NK-92 treated with Interleukin-12 subunit alpha and Interleukin-12 subunit beta, amount 100 ng/mL, for 24 hours (cell line): ENCODE results near the gene CLK3.

Experiments used
- DNase-seq: peaks from one replicate; lab custom pipeline; 2025; lab: John Stamatoyannopoulos, UW

CLK3 gene

DNA sequence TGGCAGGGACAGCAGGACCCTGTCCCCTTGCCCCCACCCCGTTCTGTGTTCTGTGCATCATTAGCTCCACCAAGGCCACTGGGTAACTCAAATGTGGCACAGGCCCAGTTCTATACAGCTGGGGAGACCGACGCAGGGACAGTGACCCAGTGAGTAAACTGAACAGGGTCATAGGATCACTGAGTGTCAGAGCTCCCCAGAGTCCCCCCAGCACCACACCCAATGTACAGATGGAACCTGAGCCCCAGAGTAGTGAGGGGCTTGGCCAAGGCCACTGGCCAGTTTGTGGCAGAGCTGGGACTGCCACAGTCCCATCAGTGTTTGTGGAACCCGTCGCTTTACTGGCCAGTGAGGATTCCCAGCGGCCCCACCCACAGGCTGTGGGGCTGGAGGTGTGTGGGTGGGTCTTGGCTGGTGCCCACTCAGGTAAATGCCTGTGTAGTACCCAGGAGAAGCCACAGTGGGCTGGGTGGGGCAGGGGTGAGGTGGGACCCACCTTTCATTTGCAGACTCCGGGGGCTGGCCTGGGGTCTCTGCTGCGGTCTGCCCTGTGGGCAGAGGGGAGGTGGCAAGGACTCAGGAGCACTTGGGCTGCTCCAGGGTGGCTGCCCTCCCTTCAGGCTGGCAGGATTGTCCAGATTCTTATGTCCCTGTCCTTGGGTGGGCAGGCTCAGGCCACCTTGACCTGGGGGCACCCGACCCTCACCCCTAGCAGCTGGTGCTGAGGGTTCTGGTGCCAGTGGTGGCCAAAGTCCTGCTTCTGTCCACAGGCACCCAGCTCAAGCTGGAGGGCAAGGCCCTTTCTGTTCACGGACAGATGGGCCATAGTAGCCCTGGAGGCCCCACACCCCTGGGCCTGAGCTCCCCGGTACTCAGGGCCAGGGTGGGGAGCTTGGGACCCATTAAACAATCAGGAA, 11.6 kb upstream of the CLK3 start:
- DNase-seq: no peak

DNA sequence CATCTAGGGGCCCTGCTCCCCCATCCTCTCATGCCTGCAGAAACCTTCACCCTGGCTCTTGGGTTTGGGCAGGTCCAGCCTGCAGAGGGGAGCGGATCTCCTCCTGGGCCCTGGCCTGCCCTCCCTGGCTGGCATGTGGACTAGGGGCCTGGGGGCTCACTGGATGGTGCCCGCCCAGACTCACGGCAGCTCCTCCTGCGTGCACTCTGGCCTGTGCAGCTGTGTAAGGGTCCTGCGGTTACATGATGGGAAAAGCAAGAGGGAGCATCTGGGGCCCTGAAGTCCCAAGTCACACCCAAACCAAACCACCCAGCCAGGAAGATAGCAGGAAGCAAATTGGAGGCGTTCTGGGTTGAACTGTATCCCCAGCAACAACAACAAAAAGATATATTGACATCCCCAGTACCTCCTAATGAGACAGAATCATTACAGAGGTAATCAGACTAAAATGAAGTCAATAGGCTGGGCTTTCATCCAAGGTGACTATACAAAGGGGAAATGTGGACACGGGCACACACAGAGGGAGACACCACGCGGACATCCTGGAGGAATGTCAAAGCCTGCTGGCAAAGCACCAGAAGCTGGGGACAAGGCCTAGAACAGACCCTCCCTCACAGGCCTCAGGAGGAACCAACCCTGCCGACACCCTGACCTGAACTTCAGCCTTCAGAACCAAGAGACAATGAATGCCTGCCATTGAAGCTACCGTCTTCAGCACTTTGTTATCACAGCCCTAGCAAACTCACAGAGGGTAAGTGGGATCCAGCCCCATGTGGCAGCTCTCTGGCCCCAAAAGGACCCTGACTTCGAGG, 10.4 kb upstream of the CLK3 start:
- DNase-seq: no peak

DNA sequence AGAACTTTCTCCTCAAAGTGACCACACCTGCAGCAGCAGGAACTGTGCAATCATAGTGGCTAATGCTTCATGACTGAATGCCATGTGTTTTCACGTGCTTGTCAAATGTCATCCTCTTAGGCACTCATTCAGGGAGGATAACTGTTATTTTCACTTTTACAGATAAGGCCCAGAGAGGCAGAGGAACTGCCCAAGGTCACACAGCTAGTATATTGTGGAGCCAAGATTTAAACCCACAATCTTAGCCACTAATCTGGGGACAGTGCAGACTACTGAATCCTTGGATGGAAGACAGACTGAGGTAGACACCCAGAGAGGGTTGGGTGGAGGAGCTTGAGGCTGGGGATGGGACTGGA, 9.9 kb upstream of the CLK3 start:
- DNase-seq: no peak

DNA sequence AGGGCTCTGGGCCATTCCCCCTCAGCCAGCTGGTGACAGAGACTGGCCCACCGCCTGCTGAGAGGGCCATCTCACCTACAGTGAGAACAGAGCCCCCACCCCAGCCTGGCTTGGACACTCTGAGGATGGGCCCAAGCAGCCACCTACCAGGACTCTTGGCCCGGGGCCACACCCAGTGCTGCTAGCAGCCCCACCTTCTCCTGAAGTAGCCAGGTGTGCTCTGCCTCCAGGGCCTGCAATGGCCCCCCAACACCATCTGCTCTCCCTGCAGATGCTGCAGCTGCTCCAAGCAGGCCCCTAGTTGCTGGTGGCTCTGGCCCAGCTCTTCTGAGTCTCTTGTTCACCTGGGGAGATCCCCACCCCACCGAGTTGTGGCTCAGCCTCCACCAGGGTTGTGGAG, 6.8 kb upstream of the CLK3 start:
- no peak for DNase-seq

DNA sequence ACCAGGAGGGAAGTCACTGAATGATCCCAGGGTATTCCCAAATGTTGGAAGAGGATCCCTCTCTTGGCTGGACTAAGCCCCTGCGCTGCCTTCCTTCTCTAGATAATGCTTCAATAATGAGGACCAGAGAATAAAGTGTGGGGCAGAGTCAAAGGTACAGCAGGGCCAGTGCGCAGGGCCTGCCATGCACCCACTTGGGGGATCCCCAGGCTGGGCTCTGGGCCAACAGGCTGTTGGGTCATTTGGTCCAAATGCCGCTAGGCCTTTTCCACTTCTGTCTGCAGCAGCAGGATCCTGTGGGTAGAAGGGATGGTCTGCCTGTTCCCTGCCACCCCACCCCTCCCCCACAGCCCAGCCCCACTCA, 5.7 kb upstream of the CLK3 start:
- DNase-seq: no peak

DNA sequence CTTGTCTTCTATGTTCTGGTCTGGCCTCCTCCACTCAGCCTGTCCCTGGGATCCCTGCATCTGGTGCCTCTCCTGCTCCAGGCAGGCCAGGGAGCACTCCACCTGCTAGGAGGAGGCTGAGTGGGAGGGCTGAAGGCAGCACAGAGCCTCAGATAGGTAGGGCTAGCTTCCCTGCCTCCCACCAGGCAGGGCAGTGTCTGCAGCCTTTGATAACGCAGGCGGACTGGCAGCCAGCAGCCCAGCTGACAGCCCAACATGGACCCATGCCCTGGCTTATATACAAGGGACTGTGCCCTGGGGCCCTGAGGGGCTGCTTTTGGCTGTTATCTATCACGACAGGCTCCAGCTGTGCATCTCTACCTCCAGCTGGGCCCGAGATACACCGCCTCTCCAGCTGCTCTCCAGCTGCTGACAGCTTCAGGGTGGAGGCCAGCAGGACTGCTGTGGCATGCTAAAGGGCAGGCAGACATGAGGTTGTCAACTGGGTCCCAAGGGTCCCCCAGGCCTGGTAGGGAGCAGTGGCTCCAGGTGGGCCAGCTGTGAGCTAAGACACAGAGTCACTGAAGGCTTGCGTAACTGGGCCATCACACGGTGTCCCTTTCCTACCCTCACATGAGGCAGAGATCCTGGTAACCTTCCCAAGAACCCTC, 5.2 kb upstream of the CLK3 start:
- DNase-seq: no peak

DNA sequence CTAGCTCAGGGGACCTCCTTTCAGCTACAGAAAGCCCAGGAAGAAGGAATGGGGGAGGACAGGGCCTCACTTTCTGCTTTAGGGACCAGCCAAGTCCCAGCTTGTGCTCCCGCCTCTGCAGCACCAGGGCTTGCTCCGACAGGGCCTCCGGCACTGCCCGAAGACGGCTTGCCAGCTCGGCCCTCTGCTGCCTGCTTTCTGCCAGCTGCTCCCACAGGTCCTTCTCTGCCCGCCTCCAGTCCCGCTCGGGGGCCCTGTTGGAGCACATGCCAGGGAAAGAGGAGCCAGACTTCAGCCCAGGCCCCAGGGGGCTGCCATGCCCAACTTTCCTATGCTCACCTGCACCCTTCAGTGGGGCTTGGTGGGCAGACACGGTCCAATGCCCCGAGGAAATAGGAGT, 4.3 kb upstream of the CLK3 start:
- no peak for DNase-seq

DNA sequence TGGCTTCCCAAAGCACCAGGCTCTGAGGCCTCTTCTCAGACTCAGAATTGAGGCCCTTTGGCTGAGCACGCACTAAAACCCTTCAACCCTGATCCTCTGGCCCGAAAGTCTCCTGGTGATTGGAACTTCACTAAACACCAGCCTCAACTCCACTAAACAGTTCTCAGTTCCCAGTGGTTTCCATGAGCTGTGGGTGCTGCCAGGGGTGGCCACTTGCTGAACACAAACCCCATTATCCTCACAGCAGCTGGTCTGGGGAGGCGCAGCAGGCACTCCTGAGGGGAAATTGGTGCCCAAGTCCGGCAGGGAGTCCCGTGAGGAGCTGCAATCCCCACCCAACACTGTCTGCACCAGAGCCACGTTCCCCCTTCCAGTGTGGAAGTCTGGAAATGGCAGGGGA, 3.8 kb upstream of the CLK3 start:
- DNase-seq: no peak

DNA sequence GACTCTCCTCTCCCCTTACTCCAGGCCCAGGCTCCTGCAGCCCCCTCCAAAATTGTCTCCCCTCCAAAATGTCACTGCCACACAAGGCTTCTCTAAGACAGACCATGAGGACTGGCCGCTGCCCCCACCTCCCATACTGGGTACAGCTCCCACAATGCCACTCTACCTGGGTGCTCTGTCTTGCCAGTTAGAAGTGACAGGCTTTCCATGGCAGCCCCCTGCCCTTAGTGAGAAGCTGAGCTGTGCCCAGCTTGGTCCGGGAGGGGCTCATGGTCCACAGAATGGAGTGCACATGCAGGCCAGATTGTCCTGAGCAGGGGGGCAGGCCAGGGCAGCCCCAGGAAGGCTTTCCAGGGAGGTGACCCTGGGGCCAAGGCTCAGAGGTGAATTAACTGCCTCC, 3.0 kb upstream of the CLK3 start:
- DNase-seq: no peak

DNA sequence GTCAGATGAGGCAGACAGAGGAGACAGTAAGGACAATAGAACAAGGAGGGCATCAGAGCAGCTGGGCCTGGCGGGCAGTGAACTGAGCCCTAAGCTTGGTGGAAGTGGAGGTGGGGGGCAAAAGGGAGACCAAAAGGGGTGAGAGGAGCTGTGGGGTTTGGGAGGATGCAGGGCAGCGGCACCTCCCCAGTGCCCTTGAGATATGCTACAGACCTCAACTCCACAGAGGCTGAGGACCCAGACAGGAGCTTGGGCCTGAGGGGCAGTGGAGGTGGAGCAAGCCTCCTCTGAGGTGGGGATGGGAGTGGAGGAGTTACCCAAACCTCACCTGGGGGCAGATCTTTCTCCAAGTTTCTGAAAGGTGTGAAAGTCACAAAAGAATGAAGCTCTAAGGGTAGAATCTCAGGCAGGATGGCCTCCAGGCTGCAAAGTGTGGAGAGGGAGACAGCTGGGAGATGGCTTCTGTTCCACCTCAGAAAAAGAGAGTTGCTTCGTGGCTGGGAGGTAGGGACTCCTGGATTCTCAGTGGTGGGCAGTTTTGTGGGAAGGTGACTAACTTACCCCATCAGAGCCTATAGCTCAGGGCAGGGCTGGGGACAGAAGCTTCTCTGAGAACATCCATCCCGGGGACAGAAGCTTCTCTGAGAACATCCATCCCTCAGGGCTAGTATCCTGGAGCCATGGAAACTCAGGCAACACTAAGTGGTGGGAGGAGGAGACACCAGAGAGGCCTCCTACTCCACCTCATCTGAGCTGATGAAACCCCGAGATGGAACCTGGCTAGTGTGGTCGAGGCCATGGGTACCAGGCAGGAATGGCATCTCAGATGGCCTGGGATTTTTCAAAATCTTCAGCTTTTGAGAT, 2.3 kb upstream of the CLK3 start:
- no peak for DNase-seq

DNA sequence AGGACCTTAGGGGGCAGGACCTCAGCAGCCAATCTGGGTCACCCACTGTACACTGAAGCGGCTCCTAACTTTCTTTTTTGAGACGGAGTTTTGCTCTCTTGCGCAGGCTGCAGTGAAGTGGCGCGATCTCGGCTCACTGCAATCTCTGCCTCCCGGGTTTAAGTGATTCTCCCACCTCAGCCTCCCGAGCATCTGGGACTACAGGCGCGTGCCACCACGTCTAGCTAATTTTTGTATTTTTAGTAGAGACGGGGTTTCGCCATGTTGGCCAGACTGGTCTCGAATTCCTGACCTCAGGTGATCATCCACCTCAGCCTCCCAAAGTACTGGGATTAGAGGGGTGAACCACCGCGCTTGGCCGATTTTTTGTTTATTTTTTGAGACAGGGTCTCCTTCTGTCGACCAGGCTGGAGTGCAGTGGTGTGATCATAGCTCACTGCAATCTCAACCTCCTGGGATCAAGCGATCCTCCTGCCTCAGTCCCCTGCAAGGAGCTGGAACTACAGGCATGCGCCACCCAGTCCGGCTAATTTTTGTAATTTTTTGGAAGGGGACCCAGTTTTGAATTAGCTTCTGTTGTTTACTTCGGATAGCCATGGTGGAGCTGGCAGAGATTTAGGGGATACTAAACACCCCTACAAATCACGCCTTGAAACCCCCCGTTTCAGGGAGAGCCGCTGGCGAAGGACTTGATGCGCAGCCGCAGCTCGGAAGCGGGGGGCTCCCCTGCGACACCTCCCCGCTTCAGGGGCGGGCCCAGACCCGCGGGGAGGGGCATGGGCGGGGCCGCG, 1.5 kb upstream of the CLK3 start:
- DNase-seq: no peak

DNA sequence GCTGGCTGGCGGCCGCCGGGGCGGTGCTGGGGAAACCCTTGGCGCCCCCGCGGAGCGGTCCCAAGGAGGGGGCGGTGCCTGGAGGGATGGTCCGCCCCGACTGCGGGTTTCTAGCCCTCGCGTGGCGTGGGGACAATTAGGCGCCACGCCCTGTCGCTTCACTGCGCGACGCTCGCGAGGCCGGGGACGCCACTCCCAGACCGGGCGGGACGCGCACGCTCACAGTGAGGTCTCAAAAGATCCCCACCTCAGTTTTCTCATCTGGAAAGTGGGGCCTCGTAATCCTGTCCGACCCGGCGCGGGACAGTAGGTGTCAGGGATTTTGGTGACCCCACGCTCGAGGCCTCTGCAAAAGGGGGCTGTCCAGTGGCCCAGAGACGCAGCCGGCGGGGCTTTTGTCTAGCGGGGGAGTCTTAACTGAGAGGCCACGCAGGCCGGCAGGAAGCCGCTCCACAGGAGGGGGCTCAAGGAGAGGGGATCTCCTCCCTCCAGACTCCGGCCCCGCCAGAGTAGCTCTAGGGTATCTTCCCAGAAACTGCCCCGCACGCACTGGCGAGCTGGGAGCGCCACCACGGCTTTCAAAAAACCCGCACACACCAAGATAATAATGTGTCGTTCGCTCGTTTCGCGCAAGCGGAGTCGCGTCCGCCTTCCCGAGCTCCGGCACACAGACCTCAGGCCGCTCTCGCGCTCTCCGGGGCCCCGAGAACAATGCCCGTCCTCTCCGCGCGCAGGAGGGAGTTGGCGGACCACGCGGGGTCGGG, 710 bp upstream of the CLK3 start:
- DNase-seq: peak; percentile 86

DNA sequence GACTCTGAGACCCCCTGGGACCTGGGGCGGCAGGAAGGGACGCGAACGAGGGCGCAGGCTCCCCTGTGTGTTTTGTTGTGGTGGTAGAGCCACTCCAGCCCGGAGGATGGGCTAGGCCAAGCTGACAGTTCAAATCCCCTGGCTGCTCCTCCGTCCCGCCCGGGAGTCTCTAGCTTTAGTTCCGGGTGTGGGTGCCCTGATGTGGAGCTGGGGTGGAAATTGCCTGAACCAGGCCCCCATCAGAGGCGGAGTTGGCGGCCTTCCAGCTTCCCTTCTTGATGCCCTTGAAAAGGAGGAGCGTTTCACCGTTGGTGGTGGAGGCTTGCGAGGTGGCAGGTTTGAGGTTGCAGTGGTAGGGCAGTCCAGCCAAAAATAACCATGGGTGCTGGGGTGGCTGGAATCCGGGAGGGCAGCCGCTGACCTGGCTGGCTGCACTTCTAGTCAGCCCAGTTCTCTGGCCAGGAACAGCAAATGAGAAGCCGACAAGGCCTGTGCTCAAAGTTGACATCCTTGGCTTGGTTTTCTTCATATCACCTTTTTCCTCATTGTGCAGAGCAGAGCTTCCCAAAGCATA, 817 bp downstream of the CLK3 start:
- DNase-seq: peak; percentile 33

DNA sequence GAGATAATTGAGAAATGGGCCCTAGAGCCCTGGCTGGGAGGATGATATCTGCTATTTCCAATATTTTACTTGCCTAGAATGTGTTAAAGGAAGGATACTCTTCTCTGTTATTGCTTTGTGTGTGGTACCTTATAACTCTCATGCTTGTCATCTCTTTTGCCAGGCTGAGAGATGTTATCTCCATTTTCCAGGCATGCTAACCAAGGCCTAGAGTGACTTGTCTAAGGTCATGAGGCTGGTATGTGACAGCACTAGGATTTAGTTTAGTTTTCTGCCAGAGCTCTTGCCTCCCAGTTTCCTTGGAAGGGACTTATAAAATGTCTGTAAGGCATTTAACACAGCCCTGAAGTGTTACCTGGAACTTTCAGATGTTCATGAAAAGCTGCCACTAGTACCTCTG, 1.4 kb downstream of the CLK3 start:
- no peak for DNase-seq

DNA sequence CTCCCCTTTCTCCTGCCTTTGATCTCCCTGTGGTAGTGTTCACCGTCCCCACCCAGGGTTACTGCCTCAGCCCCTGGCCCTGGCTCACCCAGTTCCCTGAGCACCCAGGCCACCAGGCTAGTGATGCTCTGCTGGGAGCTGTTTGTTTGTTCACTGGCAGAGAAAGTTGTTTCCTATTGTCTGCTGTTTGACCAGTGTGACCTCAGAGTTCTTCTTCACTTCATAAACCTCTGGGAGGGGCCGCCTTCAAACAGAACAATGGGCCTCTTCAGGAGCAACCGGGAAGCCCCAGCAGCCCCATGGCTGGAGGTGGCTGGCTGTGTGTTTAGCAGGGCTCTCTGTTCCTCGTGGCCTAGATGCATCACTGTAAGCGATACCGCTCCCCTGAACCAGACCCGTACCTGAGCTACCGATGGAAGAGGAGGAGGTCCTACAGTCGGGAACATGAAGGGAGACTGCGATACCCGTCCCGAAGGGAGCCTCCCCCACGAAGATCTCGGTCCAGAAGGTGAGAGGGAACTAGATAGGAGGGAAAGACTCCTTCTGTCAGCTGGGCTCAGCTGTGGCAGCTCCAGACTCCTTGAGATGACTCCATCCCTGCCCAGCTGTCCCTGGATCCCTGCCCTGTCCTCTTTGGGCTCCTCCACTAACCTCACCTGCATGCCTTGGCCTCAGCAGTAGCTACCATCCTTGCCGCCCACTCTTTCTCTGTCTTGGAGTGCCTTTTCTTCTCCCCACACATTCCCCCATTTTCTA, 3.4 kb downstream of the CLK3 start:
- no peak for DNase-seq

DNA sequence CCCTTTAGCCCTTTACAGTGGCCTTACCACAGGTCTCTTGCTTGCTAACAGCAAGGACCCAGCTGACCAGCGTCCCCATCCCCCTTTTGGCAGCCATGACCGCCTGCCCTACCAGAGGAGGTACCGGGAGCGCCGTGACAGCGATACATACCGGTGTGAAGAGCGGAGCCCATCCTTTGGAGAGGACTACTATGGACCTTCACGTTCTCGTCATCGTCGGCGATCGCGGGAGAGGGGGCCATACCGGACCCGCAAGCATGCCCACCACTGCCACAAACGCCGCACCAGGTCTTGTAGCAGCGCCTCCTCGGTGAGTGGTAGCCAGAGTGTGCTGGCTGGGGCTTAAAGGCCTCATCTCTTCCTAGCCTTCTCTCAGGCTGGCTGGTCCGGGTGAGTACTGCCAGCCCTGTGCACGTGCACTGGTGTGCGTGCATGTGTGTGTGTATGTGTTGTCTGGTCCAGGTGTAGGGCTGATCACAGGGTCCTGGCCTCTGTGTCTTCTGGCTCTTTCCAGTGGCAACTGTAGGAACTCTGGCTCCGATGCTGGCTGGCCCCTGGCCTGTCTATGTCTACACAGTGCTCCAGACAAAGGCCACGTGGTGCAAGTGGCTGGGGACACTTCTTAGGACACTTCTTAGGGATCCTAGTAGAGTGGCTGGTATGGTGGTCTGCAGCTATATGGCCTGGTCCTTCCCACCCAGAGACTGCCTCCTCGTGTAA, 4.4 kb downstream of the CLK3 start:
- no peak for DNase-seq

DNA sequence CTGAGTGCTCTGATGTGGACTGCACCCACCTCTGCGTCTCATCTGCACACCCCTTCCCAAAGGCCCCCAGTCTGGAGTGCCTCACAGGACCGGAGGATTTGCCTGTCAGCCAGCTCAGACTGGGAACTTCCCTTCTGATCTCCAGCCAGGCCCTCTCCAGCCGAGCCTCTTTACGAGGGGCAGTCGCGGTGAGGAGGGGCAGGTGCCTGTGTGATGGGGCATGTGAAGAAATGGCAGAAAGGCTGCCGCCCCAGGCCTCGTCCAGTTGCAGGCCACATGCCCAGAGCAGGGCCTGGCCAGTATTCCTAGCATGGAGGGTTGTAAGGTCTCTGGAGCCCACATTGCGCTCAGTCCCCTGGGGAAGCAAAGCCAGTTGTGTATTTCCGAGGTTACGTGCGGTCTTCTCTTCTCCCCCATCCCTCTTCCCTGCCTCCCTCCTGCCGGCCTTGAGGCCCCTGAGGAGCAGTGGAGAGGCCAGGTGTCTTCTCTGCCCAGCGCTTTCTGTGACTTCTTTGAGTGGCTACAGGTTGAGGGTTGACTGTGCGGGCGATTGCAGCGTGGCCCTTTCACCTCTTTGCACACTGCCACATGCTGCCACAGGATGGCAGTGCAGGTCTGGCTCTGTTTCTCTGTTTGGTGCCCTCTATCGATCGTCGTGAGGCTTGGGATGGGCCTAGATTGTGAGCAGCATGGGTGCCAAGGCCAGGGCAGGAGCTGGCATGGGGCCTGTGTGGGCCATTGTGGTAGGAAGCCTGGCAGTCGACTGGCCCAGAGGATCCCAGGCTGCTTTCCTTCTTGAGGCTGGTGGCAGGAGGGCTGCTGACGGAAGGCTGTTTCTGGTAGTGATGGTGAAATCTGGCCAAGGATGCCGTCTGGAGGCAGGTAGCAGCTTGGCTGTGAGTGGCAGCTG, 5.3 kb downstream of the CLK3 start:
- DNase-seq: peak; percentile 54

DNA sequence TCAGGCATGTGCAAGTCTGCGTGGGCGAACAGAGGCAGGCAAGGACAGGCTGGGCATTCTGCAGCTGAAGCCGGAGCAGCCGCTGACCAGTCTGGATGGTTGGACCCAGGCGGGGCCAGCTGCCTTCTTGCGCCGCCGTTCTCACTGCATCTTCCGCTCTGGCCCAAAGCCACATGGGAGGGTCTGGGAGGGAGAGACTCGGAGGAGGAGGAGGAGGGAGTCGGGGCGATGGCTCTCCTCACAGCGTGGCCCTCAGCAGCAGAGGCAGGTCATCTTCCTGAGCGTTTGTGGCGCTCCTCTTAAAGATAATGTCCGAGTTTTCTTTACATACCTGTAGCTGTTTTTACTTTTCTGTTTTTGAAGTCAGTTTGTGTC, 5.9 kb downstream of the CLK3 start:
- DNase-seq: no peak
